Right atrium auricular region (tissue), 2 donors: ENCODE measurements around the gene GMDS. TPM values are rescaled to one million over a fixed set of nuclear protein-coding genes. Genes with fewer than 3 reads are reported as not detected.

Source experiments
- DNase-seq: peaks from one replicate; pipeline ENCODE4 v3.0.0-alpha.2; 2019; ENCODE audit warnings: low spot score
- H3K27ac ChIP-seq, 2 donors: fragments of 200-600 bp; sonication (generic); 1 replicate in 1 of 2; 2 replicates in 1 of 2; pipeline ENCODE4 v1.5.1; 2016 to 2019
- H3K27me3 ChIP-seq, 2 donors: fragments of 200-600 bp; sonication (generic); one replicate each; pipeline versions ENCODE4 v1.5.1 to v1.6.0; 2017 to 2019
- H3K36me3 ChIP-seq: fragments of 200-600 bp; sonication (generic); one replicate; pipeline ENCODE4 v1.5.1; 2016
- H3K4me1 ChIP-seq, 2 donors: fragments of 200-600 bp; sonication (generic); one replicate each; pipeline versions ENCODE4 v1.5.1 to v1.6.0; 2017 to 2019
- H3K4me3 ChIP-seq, 2 donors: fragments of 200-600 bp; sonication (generic); 1 replicate in 1 of 2; 2 replicates in 1 of 2; pipeline ENCODE4 v1.5.1; 2017 to 2019; ENCODE audit warnings: mild to moderate bottlenecking in 1 of 2, moderate library complexity in 1 of 2
- H3K9me3 ChIP-seq, 2 donors: fragments of 200-600 bp; sonication (generic); one replicate each; pipeline ENCODE4 v1.5.1; 2019
- total RNA-seq, 2 donors: library from RNA; depleted of rRNA; stranded (reverse); fragments of >200 nt; gene quantifications; one replicate each; pipeline ENCODE4 v1.1.0, GENCODE V29; 2016
- TF ChIP-seq, protein P1 (sequence below), 2 donors: fragments of 200-600 bp; sonication (generic); IDR thresholded peaks; one replicate each; pipeline ENCODE4 v1.5.1; 2019; ENCODE audit warnings: antibody characterized with exemption in 2 of 2

GMDS gene
- total RNA-seq, 2 donors from 2014 or later, result 11.1 to 11.8 TPM

DNA sequence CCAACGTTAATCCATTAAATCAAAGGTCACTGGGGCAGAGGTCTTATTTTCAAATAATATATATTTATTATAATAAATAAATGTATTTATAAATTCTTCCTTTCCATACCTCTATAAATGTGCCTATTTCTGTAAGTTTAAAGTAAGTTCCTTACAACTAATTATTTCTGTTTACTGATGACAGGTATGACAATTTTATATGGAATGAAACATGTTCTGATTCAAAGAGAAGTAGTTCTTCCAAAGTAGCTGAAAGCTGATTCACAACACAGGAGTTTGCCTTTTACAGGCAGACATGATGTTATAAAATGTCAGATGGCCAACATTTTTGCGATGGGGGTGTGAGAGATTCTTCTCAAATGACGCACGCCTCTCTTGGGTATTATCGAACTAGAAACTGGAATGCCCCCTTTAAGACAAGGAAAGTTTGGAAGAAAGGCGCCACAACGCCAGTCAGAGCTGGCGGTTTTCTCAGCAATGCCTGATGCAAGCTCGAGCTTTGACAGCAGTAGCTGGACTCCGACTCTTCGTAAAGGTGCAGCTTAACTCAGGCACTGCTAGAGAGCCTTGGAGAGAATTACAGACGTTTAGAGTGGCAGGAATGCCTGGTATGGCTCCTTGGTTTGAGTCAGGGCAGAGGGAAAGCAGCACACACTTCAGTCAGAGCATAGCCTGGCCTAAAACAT, 543.6 kb downstream of the GMDS start:
- peak; percentile 77 for DNase-seq
- Histone ChIP-seq H3K27ac (peak overlapping the region; percentile 38 to 54), H3K4me3 (no peak overlapping the region)

DNA sequence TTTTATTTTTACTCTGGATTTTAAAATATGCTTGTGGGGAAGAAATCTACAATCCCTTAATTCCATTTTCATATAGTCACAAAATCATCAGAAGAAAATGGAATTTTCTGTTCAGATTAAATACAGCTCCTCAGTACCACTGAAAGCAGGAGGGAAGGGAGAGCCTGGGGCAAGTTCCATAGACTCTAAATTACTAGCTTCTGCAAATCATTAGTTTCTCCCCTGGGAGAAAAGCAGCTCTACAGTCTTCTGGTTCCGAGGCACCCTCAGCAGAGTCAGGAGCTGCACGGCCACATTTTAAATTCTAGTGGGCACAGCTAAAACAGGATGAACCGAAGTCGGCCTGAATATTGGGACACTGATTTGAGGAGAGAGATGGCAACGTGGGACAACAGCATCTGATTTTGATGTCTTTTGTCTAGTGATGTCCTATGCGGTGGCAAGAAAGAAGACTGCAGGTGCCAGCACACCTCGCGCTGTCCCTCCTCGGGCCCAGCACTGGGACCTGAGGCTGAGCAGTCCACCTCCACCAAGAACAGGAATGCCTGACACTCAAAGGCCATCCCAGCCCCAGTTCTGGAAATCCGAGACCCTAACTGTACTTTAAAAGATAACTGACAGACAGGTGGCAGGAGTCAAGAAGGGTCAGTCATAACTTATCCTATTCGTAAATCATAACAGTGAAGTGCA, 545.0 kb downstream of the GMDS start:
- no peaks in the 10 kb centered on the region for H3K27me3 ChIP-seq
- no peaks in the 10 kb centered on the region for H3K9me3 ChIP-seq
- no peak overlapping the region for H3K27ac ChIP-seq
- no peak overlapping the region for H3K4me3 ChIP-seq
- DNase-seq, result no peak
- no peaks in the 10 kb centered on the region for H3K36me3 ChIP-seq
- H3K4me1 ChIP-seq, result no peaks in the 10 kb centered on the region
- TF ChIP-seq, protein P1, sequence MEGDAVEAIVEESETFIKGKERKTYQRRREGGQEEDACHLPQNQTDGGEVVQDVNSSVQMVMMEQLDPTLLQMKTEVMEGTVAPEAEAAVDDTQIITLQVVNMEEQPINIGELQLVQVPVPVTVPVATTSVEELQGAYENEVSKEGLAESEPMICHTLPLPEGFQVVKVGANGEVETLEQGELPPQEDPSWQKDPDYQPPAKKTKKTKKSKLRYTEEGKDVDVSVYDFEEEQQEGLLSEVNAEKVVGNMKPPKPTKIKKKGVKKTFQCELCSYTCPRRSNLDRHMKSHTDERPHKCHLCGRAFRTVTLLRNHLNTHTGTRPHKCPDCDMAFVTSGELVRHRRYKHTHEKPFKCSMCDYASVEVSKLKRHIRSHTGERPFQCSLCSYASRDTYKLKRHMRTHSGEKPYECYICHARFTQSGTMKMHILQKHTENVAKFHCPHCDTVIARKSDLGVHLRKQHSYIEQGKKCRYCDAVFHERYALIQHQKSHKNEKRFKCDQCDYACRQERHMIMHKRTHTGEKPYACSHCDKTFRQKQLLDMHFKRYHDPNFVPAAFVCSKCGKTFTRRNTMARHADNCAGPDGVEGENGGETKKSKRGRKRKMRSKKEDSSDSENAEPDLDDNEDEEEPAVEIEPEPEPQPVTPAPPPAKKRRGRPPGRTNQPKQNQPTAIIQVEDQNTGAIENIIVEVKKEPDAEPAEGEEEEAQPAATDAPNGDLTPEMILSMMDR (IDR thresholded peaks at IDR 0.05), result no peak

More for the DNA sequence above, 543.6 kb downstream of the GMDS start:
- no peaks in the 10 kb centered on the region for H3K36me3 ChIP-seq
- H3K4me1 ChIP-seq, result no peaks in the 10 kb centered on the region
- no peaks in the 10 kb centered on the region for H3K9me3 ChIP-seq
- H3K27me3 ChIP-seq, result no peaks in the 10 kb centered on the region
- TF ChIP-seq, protein P1 (IDR thresholded peaks at IDR 0.05), result no peak

DNA sequence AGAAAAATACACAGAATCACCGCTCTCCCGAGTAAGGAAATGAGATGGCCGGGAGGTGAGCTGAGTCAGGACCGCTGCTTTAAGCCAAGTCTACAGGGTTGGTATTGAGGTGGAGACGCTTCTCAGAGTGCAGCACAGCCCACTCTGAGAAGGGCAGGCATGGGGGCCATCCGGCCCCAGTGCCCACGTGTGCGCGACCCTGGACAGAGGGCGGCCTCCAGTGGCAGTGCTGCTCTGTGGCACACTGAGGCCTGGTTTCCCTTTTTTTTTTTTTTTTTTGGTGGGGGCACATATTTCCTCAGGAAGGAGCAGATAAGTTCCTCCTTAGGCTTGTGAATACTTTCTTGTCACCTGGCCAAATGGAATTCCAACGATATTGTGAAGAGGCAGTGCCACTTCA, 546.9 kb downstream of the GMDS start:
- Histone ChIP-seq H3K27me3 (no peaks in the 10 kb centered on the region), H3K4me3 (no peak overlapping the region), H3K27ac (no peak overlapping the region), H3K9me3 (no peaks in the 10 kb centered on the region), H3K36me3 (no peaks in the 10 kb centered on the region), H3K4me1 (no peaks in the 10 kb centered on the region)
- TF ChIP-seq, protein P1 (IDR thresholded peaks at IDR 0.05), result no peak
- DNase-seq, result no peak

DNA sequence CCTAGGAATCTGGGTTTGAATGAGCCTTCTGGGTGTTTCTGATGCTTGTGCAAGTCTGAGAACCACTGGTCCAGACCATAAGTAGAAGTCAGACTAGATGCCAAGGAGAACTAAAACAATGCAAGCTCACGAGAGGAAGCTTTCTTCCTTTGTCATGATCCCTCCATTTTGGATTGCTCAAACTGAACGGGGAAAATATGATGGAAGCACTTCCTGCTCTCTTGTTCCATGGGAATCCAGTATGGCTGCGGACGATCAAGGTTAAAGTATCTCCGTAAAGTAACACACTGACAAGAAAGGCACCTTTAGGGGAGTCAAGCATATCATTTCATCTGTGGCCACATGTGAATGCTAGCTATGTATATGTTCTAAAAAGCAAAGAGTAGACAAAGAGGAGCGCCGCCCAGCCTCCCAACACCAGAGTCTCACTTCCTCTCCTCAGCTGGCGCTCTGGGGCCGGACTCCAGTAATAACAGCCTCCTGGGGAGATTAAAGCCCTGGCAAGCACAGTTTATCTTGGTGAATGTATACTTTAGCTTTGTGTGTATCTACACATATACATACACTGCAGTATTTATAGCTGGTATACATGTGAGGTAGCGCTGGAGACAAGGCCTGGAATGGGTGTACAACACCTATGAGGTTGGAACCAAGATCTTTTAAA, 547.6 kb downstream of the GMDS start:
- TF ChIP-seq, protein P1 (IDR thresholded peaks at IDR 0.05), result no peak
- no peaks in the 10 kb centered on the region for H3K27me3 ChIP-seq

DNA sequence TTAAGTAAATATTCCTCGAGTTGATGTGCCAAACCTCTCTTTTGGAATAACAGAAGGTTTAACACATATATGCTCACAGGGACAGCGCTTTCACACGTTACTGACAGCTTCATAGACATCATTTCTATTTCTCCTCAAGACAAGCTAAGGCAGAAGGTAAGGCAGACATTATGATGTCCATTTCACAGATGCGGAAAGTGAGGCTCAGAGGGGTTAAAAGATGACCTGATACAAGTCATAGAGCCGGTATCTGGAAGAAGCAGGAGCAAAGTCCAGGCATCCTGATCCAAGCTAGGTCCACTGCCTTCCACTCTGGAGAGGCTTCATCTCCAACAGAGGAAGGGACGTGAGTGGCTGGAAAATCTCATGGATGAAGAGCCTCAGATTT, 548.9 kb downstream of the GMDS start:
- no peaks in the 10 kb centered on the region for H3K36me3 ChIP-seq
- no peaks in the 10 kb centered on the region for H3K4me1 ChIP-seq
- H3K27ac ChIP-seq, result no peak overlapping the region
- TF ChIP-seq, protein P1 (IDR thresholded peaks at IDR 0.05), result no peak
- no peaks in the 10 kb centered on the region for H3K9me3 ChIP-seq
- DNase-seq, result no peak
- H3K27me3 ChIP-seq, result no peaks in the 10 kb centered on the region
- no peak overlapping the region for H3K4me3 ChIP-seq

More for the DNA sequence above, 547.6 kb downstream of the GMDS start:
- H3K9me3 ChIP-seq, result no peaks in the 10 kb centered on the region
- no peak overlapping the region for H3K27ac ChIP-seq
- no peaks in the 10 kb centered on the region for H3K4me1 ChIP-seq
- no peak overlapping the region for H3K4me3 ChIP-seq
- no peak for DNase-seq
- H3K36me3 ChIP-seq, result no peaks in the 10 kb centered on the region
